ENCODE results near the gene MRPL22. TPM values are rescaled to one million over a fixed set of nuclear protein-coding genes. Genes with fewer than 3 reads are reported as not detected.

MRPL22 gene
- total RNA-seq, 2 experiments from 2014 or later: 29.9 to 30.2 TPM

DNA sequence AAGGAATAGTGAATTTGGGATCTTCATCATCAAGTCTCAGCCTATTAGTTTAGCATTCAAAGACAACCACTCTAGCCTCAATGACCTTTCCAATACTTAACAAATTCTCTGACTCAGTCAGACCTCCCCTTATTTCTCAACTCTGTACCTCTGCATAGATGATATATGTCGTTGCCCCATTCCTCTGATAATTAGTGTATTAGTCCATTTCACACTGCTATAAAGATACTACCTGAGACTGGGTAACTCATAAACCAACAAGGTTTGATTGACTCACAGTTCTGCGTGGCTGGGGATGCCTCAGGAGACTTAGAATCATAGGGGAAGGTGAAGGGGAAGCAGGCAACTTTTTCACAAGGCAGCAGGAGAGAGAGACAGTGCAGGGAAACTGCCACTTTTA lies 8.9 kb downstream of the MRPL22 start:
- H3K4me1 Mint-ChIP-seq (ENCODE audit: low read depth): peaks cover 37% of the 10 kb centered on the region
- H3K27ac ChIP-seq (ENCODE audit: low read depth in 1 of 2, low read length in 2 of 2): no peak overlapping the region
- peaks cover 47% of the 10 kb centered on the region for H3K36me3 Mint-ChIP-seq (ENCODE audit: low read depth)
- no peaks in the 10 kb centered on the region for H3K9me3 Mint-ChIP-seq
- H3K27me3 ChIP-seq (ENCODE audit: control insufficient read depth in 1 of 2, insufficient read depth in 2 of 2, low read length in 2 of 2): no peaks in the 10 kb centered on the region
- peaks cover 5% of the 10 kb centered on the region for H3K4me1 ChIP-seq (ENCODE audit: insufficient read depth, low read length)
- H3K4me3 ChIP-seq (ENCODE audit: low read length): no peak overlapping the region
- no peak overlapping the region for H3K27ac Mint-ChIP-seq
- no peak overlapping the region for H3K4me3 Mint-ChIP-seq
- ATAC-seq (ENCODE audit: poor library complexity): no peak
- TF ChIP-seq, protein P1, sequence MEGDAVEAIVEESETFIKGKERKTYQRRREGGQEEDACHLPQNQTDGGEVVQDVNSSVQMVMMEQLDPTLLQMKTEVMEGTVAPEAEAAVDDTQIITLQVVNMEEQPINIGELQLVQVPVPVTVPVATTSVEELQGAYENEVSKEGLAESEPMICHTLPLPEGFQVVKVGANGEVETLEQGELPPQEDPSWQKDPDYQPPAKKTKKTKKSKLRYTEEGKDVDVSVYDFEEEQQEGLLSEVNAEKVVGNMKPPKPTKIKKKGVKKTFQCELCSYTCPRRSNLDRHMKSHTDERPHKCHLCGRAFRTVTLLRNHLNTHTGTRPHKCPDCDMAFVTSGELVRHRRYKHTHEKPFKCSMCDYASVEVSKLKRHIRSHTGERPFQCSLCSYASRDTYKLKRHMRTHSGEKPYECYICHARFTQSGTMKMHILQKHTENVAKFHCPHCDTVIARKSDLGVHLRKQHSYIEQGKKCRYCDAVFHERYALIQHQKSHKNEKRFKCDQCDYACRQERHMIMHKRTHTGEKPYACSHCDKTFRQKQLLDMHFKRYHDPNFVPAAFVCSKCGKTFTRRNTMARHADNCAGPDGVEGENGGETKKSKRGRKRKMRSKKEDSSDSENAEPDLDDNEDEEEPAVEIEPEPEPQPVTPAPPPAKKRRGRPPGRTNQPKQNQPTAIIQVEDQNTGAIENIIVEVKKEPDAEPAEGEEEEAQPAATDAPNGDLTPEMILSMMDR (IDR thresholded peaks at IDR 0.05): no peak
- H3K27me3 Mint-ChIP-seq: no peaks in the 10 kb centered on the region
- intact Hi-C loops (cut with DNase I, micrococcal nuclease): loop anchor here in 1 of 2 experiments (10.0 kb wide), 2 partner anchors 295 to 1985 kb away; no protein-coding TSS in a partner anchor
- DNase-seq: no peak
- no peaks in the 10 kb centered on the region for H3K9me3 ChIP-seq (ENCODE audit: control insufficient read depth in 1 of 2, insufficient read depth in 1 of 2, low read length in 2 of 2)
- POLR2A ChIA-PET: no interaction called here
- H3K36me3 ChIP-seq (ENCODE audit: insufficient read depth, low read length): peaks cover 19% of the 10 kb centered on the region
- CTCF ChIA-PET: no interaction called here

DNA sequence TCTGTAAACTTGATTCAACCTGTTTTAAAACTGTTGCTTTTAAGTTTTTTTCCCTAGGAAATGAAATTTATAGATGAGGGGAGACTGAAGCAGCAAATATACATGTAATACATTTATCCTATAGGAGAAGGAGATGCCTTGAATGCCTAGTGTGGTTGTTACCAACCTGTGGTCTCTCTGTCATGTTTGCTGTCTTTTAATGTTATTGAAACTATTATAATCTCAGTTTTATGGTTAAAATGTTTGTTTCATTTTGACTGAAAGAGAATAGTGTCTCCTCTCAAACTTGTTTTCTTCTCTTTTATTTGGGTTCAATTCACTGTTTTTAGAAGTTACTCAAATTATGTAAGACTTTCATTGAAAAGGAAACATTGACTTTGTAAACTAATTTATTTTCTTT lies 15.8 kb downstream of the MRPL22 start:
- H3K36me3 ChIP-seq (ENCODE audit: insufficient read depth, low read length): peaks cover 55% of the 10 kb centered on the region
- ChIA-PET POLR2A (interaction anchor here (0.7 kb wide), 1 partner anchor 379 kb away, joined by 3 read pairs; no protein-coding TSS in a partner anchor), CTCF (no interaction called here)
- H3K9me3 Mint-ChIP-seq: no peaks in the 10 kb centered on the region
- intact Hi-C loops (cut with DNase I, micrococcal nuclease): no loop called here
- H3K27me3 ChIP-seq (ENCODE audit: control insufficient read depth in 1 of 2, insufficient read depth in 2 of 2, low read length in 2 of 2): no peaks in the 10 kb centered on the region
- peaks cover 8% of the 10 kb centered on the region for H3K4me1 Mint-ChIP-seq (ENCODE audit: low read depth)
- TF ChIP-seq, protein P1 (IDR thresholded peaks at IDR 0.05): no peak
- no peak overlapping the region for H3K27ac Mint-ChIP-seq
- H3K4me1 ChIP-seq (ENCODE audit: insufficient read depth, low read length): no peaks in the 10 kb centered on the region
- H3K9me3 ChIP-seq (ENCODE audit: control insufficient read depth in 1 of 2, insufficient read depth in 1 of 2, low read length in 2 of 2): no peaks in the 10 kb centered on the region
- H3K4me3 Mint-ChIP-seq: no peak overlapping the region
- H3K27ac ChIP-seq (ENCODE audit: low read depth in 1 of 2, low read length in 2 of 2): no peak overlapping the region
- no peak for ATAC-seq (ENCODE audit: poor library complexity)
- DNase-seq: no peak
- H3K4me3 ChIP-seq (ENCODE audit: low read length): no peak overlapping the region
- no peaks in the 10 kb centered on the region for H3K27me3 Mint-ChIP-seq
- H3K36me3 Mint-ChIP-seq (ENCODE audit: low read depth): peaks cover 72% of the 10 kb centered on the region

DNA sequence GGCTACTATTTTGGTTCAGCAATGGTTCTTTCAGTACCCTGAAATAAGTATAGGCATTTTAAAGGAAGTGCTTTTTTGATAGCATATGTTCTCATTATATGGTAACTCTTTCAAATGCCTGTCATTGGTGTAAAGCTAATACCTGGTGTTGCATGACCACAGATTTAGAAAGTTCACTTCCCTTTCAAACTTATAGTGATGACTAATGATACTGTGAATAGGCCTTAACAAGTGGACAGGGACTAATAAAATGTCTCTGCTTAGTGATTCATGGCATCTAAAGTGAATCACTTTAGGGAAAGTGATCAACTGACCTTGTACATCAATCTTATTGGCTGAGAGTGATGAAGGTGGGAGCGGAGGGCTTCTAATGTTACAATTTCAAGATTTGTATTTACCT lies 21.6 kb downstream of the MRPL22 start:
- H3K36me3 ChIP-seq (ENCODE audit: insufficient read depth, low read length): peaks cover 78% of the 10 kb centered on the region
- Mint-ChIP-seq H3K4me1 (ENCODE audit: low read depth) (no peaks in the 10 kb centered on the region), H3K4me3 (no peak overlapping the region), H3K36me3 (ENCODE audit: low read depth) (peaks cover 87% of the 10 kb centered on the region), H3K27ac (no peak overlapping the region), H3K9me3 (no peaks in the 10 kb centered on the region), H3K27me3 (no peaks in the 10 kb centered on the region)
- ChIA-PET POLR2A (no interaction called here), CTCF (no interaction called here)
- H3K27ac ChIP-seq (ENCODE audit: low read depth in 1 of 2, low read length in 2 of 2): no peak overlapping the region
- H3K27me3 ChIP-seq (ENCODE audit: control insufficient read depth in 1 of 2, insufficient read depth in 2 of 2, low read length in 2 of 2): no peaks in the 10 kb centered on the region
- ATAC-seq (ENCODE audit: poor library complexity) (no peak), DNase-seq (no peak)
- H3K4me1 ChIP-seq (ENCODE audit: insufficient read depth, low read length): no peaks in the 10 kb centered on the region
- H3K4me3 ChIP-seq (ENCODE audit: low read length): no peak overlapping the region
- TF ChIP-seq, protein P1 (IDR thresholded peaks at IDR 0.05): no peak
- no peaks in the 10 kb centered on the region for H3K9me3 ChIP-seq (ENCODE audit: control insufficient read depth in 1 of 2, insufficient read depth in 1 of 2, low read length in 2 of 2)
- intact Hi-C loops (cut with DNase I, micrococcal nuclease): no loop called here
